Left hindlimb (tissue), 1 donor: Measurements from ENCODE around the gene CNGB1.

ENCODE experiments used
- DNase-seq: peaks from one replicate; pipeline ENCODE4 v3.0.0-alpha.2; 2018

The CNGB1 gene

DNA sequence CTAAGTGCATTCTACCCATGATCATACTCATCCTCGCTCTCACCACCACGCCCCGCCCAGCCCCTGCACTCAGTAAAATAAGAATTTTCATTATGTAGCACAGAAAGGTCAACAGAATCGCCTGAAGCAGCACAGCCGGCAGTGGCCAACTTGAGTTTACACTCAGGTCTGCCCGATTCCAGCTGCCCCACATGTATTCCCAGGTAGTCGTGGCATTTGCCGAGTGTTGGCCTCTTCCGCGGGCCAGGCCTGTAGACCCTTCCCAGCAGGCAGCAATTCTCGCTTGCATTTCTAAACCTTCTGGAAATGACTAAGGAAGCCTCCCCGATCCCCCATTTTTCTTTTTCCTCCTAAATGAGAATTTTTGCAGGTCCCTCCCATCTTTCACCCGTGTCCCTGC is 609 bp downstream of the CNGB1 start:
- DNase-seq: no peak

DNA sequence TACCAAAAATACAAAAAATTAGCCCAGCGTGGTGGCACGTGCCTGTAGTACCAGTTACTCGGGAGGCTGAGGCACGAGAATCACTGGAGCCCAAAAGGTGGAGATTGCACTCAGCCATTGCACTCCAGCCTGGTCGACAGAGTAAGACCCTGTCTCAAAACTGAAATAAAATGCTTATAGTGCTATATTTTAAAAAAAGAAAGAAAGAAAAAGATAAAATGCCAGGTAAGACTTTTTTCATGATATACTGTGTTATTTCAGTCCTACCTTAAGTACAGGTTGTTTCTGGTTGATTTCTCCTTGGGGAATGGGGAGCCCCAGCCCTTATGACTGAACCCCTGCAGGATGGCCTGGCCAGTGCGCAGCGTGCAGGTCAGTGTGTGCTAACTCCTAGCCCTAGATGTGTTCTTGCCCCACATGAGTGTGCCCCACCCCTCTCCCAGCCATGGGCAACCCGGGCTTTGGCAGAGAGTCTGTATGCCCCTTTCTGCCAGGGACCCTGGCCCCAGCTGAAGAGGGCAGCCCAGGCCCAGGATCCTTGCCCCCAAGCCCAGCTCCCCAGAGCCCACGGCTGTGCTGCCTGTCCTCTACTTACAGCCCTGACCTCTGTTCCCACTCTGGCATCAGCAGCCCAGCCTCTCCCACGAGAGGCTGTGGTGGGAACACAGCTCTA is 1.3 kb downstream of the CNGB1 start:
- DNase-seq: no peak

DNA sequence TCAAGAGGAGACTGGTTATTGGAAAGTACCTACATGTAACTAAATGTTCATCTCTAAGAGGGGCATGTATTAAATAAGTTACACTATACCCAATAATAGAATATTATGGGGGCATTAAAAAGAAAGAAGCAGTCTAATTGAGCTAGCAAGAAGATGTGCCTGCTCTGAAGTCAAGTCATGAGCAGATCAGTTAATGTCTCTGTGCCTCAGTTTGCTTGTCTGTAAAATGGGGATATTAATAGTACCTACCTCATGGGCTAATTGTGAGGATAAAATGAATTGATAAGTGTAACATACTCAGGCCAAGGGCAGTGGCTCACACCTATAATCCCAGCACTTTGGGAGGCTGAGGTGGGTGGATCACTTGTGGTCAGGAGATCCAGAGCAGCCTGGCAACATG is 3.0 kb downstream of the CNGB1 start:
- no peak for DNase-seq

DNA sequence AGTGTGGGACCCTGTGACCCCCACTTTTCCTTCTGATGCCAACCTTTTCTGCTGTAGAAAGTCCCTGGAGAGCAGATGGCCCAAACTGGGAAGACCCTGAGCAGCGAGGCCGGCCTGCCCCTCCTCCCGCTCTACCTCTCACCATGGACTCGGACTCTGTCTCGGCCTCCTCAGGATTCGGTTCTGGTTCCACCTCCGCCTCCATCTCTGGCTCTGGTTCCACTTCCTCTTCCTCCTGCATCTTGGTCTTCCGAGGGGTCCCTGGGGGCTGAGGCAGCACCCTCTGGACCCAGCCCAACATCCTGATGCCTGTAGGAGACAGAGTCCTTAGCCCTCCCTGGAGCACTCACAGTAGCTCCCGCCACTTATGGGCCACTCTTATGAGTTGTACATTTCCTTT is 3.9 kb downstream of the CNGB1 start:
- DNase-seq: no peak

DNA sequence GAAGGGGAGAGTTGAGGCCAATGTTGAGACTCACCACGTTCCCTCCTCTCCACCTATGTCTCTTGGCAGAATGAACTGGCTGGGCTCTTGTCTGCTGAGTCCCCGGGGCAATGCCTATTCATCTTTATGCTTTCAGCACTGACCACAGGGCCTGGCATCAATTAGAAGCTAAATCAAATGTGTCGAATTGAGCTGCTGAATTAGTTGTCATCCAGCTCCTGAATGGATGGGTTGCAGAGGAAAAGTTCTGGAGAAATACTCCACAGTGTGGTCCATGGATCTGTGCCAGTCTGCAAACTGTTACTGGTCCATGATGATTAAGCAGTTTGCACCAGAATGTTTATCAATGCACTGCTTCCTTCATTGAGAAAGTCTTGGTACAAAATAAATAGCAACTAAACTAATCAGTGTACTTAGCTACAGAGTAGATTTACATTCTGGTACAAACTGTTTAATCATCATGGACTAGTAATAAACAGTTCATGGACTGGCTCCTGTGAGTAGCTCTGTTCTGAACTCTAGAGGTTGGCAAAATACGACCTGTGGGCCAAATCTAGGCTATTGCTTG is 4.6 kb downstream of the CNGB1 start:
- no peak for DNase-seq

DNA sequence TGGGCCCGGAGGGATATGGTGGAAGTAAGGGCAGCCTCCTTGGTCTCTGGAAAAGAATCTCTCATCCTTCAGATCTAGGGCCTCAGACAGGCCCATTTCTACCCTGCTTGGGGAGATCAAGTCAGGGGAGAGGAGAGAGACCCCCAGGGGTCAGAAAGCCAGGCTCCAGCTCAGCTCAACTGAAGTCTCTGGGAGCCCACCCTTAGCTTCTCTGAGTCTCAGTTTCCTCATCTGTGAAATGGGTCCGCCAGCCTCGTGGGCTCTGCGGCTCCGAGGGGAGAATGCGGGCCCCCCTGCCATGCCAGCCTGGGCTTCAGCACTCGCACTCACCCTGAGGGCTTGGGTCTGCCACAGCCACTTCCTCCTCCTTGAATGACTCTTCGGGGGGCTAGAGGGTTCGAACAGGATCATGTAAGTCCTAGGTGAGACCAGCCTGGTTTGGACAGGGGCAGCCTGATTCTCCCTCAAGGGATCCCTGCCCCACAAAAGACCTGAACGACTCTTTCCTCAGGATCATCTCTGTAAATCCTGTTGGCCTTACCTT is 6.7 kb downstream of the CNGB1 start:
- DNase-seq: no peak

DNA sequence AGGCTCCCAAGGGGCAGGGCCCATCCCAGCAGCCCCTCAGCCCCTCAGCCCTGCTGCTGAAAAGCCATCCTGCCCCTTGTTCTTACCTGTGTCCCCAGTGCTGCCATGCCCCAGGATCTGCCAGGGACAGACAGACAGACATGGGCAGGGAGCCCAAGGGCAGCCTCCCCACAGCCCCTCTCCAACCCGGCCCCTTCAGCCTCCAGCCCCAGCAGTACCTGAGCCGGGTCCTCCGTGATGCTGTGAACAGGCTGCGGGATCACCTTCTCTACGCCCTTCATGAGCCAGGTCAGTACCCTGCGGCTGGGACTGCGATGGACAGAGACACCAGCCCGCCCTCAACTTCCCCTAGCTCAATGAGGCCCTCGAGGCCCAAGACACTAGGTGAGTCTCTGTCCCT is 8.2 kb downstream of the CNGB1 start:
- DNase-seq: no peak

DNA sequence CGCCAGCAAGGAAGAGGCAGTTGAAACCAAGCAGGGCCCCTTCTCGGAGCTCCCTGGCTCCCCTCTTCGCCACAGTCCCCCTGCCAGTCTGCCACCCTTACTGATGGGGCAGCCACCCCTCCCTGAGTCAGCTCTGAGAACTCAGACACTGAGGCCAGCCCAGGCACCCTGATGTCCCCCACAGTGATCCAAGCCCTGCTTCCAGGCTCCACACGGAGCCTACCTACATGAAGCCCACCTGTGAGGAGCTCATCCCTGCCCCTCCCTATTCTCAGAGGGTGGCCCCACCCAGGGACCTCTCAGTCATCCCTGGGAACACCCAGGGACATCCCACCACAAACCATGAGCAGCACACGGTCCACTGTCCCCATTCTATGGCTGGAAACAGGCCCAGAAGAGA is 8.9 kb downstream of the CNGB1 start:
- no peak for DNase-seq

DNA sequence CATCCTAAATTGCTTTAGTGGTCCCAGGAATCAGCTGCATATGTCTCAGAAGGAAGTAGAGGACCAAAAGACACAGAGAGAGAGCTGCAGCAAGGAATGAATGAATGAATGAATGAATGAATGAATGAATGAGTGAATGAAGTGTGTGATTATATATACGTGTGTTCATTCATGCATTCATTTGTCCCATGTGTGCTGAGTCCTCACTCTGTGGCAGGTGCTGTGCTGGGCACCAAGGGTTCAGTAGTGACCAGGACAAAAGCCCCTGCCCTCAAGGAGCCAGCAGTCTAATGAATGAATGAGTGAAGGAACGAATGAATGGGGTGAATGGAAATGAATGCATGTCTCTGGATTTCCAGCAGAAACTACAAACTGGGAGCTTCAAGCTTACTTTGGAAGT is 9.4 kb downstream of the CNGB1 start:
- DNase-seq: no peak

DNA sequence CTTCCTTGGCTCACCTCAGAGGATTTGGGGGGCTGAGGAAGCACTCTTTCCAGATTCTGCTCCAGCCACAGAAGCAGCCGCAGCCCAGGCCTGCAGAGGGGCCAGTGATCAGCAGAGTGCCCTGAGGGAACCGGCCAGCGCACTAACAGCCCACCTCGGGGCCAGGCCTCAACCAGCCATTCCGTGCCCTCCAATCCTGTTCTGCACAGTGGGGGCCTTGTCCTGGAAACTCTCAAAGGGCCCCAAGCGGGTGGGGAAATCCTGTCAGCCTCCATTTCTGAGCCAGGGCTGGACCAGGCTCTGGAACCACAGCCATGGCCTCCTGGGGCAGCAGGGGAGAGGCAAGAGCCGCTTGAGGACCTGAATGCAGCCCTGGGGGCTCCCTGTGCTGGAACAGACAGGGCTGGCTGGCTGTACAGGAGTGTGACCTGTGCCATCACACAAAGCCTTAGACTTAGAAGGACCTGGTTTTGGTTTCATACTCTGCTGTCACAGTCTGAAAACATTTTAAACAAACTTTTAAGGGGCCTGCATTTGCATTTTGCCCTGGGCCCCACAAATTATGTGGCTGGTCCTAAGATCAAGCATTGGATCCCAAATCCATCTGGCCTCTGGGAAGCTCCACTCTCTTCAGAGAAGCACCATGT is 10.0 kb downstream of the CNGB1 start:
- no peak for DNase-seq

DNA sequence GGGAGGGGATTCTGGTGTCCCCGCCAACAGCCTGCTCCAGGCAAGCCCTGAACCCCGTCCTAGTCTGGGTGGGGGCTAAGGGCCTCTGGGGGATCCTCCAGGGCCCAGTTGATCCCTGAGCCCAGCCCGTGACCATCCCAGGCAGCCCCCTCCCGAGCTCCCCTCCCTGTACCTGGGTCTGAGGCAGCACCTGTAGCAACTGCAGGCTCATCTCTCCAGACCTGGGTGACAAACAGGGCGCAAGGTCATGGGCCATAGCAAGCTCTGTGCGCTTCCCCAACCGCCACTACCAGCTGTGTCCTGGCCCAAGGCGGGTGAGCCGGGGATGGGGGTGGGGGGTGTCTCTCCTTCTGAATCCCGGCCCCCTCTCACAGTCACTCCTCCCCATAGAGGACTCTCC is 10.6 kb downstream of the CNGB1 start:
- DNase-seq: no peak

DNA sequence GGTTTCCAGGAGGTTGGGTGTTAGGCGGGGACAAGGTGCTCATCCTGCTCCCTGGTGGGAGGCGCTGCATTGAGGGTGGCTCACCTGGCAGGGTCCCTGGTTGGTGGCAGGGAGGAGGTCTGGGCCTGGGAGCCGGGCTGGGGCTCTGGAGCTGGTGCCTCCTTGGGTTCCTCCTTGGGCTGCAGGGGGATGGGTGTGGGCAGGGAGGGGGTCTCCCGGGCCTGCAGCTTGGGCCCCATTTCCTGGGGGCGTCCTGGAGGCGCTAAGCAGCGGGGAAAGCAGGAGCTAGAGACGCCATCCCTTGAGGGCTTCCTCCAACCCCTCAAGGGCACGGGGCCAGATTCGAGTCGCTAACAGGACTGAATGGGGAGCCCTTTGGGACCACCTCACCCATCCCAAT is 11.1 kb downstream of the CNGB1 start:
- DNase-seq: no peak

DNA sequence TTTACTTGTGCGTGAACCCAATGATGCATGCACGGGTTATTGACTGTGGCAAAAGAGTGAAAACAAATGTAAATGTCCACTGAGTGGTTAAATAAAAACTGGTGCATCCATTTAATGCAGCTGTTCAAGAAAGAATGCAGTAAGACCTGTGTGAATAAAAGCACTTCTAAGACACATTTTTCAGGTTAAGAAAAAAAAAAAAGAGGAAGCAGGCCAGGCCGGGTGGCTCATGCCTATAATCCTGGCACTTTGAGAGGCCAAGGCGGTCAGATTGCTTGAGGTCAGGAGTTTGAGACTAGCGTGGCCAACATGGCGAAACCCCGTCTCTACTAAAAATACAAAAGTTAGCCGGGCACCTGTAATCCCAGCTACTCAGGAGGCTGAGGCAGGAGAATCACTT is 11.8 kb downstream of the CNGB1 start:
- DNase-seq: no peak

DNA sequence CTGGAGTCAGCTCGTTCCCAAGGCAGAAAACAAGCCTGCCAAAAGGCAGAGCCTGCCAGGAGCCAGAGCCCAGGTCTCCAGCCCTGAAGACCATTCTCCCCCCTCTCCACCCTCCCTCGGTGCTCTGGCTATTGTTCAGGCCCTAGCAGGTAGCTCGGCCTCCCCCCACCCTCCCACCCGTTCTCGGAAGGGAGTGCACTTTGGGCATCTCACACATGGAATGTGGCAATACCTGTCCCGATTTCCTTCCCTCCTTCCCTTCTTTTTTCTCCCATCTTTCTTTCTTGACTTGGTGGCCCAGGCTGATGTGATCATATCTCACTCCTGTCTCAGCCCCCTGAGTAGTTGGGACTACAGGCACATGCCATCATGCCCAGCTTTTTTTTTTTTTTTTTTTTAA is 12.4 kb downstream of the CNGB1 start:
- no peak for DNase-seq

DNA sequence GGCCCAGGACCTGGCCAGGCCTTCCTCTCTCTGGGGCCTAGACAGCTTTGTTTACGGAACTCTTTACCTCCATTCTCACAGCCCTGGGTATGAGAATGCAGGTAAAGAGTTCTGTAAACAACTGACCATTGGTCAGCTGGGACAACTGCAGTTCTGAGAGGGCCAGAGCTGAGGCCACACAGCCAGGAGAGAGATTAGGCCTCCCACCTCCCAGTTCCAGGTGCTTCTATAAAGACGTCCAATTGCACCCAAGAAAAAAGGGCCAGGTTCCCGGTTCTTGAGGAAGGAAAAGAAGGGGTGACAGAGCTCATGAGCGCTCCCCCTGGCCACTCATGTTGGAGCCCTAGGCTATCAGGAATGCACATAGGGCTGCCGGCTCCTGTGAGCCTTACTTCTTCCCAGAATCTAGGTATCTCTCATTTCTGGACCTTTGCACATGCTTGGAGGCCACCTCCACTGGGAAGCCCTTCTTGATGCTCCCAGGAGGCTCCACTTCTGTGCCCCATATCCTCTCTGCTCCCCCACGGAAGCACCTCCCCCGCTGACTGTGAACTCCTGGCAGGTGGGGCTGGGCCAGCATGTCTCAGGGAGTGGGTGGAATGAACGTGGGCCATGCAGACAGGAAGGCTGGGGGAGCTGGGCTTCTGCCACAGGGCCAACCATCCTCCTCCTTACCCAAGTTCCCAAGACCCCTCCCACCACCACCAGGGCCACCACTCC is 13.1 kb downstream of the CNGB1 start:
- no peak for DNase-seq

DNA sequence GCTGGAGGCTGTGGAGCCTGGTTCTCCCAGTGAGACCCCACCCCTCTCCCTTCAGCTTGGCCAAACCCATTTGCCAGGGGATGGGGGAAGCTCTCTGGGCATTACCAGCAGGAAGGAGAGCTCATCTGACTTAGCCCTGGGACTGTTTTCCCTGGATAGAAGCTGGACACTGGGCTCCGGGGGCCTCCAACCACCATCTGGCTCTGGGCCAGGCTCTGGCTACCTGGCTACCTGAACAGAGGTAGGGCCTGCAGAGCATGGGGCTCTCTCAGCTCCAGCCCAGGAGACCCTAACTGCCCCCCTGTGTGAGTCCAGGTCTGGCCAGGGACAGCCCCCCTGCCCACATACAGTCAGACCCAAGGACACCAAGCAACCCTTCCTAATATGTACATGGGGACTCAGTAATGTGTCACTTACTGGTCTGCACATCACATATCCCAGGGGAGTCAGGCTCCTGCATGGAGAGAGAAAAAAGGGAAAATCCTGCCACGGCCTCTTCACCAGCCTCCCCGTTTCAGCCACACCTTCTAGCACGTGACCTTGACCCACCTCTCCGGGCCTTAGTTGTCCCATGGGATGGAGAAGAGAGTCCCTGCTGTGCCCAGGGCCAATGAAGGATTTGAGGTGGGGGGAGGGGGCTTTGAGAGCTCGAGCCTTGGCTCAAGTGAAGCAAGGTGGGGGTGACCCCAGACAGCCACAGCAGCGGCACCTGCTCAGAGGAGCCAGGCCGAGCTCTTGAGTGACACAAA is 13.8 kb downstream of the CNGB1 start:
- DNase-seq: no peak

DNA sequence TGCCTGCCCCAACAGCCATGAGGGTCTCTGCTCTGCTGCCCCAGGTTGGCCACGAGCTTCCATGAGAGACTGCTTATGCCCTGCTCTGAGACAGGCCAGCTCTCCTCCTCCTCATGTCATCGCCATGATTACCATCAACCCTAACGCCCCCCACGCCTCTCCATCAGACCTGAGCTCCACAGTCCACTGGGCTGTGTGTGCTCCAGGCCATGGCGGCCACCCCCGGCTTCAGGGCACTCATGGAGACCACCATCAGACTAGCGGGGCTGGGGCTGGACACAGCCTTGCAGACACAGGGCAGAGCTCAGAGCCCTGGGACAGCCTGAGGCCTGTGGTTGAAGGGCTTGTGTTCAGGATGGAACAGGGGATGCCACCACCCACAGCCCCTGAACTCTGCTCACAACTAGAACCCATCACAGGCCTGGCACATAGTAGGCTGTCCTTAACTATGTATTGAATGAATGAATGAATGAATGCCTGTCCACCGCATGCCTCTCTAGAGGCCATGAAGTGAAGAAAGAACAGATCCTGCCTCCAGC is 14.6 kb downstream of the CNGB1 start:
- DNase-seq: no peak

DNA sequence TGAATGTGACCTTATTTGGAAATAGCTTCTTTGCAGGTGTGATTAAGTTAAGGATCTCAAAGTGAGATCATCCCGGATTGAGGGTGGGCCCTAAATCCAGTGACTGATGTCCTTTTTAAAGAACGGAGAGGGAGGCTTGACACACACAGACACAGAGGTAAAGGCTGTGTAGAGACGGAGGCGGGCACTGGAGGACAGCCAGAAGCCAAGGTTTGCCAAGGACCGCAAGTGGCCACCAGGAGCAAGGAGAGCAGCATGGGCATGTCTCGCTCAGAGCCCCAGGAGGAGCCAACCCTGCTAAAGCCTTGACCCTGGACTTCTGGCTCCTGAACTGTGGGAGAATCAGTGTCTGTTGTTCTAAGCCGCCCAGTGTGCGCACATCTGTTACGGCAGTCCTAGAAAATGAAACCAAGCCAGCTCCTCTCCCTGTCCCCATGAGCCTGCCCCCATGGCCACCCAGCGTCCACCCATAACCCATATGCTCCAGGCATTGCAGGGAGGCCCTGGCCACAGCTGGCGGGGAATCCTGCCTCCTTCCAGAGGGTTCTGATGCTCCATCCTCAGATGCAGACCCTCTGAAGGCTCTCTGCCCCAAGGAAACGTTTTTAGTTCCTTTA is 15.2 kb downstream of the CNGB1 start:
- no peak for DNase-seq

DNA sequence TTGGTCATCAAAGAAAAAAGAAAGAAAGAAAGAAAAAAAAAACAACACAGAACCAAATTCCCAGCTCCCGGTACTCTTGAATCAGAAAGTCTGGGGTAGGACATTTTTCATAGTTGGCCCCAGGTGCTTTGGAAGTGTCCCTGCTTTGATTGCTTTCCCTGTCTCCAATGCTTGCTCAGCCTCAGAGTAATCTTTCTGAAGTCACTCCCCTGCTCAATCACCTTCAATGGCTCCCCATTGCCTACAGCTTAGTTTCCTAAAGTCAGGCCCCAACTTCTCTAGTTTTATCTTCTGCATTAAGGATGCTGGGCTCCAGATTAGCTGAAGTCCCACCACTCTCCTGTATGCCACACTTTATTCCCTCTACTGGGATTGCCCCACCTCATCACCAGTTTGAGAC is 17.1 kb downstream of the CNGB1 start:
- DNase-seq: no peak

DNA sequence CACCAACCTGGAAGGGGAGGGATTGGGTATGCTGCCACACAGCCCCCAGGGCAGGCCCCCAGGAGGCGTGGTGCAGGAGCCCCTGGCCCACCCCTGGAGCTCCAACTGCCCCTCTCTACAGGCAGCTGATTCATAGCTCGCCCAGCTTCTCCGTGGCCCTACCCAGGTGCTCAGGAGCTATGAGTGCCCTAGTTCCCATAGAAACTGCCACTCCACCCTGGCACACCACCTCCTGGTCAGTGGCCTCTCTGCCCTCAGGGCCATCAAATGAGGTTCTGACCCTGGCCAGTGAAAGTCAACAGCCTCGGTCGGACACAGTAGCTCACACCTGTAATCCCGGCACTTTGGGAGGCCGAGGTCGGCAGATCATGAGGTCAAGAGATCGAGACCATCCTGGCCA is 18.0 kb downstream of the CNGB1 start:
- DNase-seq: no peak

DNA sequence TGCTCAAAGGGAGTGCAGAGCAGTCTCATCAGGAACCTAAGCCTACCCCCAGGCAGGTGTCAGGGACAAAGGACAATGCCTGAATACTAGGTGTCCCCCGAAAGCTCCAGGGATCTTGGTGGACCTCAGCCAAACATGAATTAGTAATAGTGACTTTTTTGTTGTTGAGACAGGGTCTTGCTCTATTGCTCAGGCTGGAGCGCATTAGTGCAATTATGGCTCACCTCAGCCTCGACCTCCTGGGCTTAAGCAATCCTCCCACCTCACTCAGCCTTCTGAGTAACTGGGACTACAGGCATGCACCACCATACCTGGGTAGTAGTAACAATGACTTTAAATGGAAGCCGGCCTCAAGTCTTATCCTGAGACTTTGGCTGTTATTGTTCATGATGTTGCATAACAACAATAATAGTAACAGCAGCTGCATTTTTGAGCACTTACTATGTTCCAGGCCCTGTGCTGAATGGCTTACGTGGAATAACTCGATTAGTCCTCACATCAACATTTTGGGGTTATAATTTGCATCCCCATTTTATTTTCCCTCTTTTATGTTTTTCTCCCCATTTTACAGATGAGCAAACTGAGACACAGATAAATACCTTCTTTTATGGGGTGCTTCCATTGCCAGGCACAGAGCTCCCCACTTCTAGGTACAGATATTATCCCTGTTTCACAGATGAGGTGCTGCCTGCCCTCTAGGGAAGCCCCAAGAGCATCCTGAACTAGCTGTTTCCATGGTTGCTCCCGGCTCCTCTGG is 19.5 kb downstream of the CNGB1 start:
- DNase-seq: no peak

DNA sequence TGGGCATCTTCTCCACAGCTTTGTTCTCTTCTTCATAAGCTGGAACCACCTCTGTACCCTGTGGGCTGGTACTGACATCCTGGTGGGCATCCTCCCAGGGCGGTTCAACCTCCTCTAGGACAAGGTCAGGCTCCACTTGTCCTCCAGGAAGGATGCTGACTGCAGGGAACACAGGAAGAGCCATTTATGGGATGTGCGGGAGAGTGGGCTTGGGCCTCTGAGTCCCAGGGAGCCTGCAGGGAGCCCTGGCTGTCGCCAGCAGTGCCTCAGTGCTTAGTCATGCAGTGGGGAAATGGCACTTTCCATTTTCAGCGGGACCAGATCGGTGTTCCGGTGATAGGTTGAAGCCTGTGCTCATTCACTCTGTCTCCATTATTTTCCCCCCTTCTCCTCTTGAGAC is 20.5 kb downstream of the CNGB1 start:
- no peak for DNase-seq
